Liver (tissue), 9 donors: ENCODE measurements around the gene PANK1. TPM values are rescaled to one million over a fixed set of nuclear protein-coding genes. Genes with fewer than 3 reads are reported as not detected.

Experiments used
- DNase-seq: peaks from one replicate; pipeline ENCODE4 v3.0.0-alpha.2; 2017; ENCODE audit warnings: low spot score
- H3K27ac ChIP-seq, 2 donors: one replicate each; pipeline ENCODE4 v1.7.0; 2013; ENCODE audit warnings: inconsistent platforms in 2 of 2, low read length in 2 of 2, control low read depth in 1 of 2, low read depth in 1 of 2, mild to moderate bottlenecking in 1 of 2
- H3K27me3 ChIP-seq, 4 donors: one replicate each; pipeline versions ENCODE4 v1.6.1 to v1.7.0; 2013; ENCODE audit warnings: low read length in 3 of 4, inconsistent platforms in 1 of 4, mild to moderate bottlenecking in 1 of 4, moderate library complexity in 1 of 4; ENCODE audit not compliant: control insufficient read depth in 4 of 4, insufficient read depth in 4 of 4
- H3K36me3 ChIP-seq, 4 donors: one replicate each; pipeline versions ENCODE4 v1.6.1 to v1.7.0; 2013; ENCODE audit warnings: low read length in 3 of 4, mild to moderate bottlenecking in 3 of 4, low read depth in 1 of 4, moderate library complexity in 1 of 4; ENCODE audit not compliant: control insufficient read depth in 4 of 4, insufficient read depth in 3 of 4
- H3K4me1 ChIP-seq, 4 donors: one replicate each; pipeline versions ENCODE4 v1.6.1 to v1.7.0; 2013; ENCODE audit warnings: low read length in 3 of 4, mild to moderate bottlenecking in 3 of 4, moderate library complexity in 1 of 4; ENCODE audit not compliant: control insufficient read depth in 4 of 4, insufficient read depth in 4 of 4
- H3K4me3 ChIP-seq, 3 donors: one replicate each; pipeline versions ENCODE4 v1.6.1 to v1.7.0; 2013; ENCODE audit warnings: low read length in 3 of 3, control low read depth in 1 of 3, low read depth in 1 of 3, mild to moderate bottlenecking in 1 of 3
- H3K9ac ChIP-seq, 2 donors: one replicate each; pipeline ENCODE4 v1.7.0; 2013; ENCODE audit warnings: low read length in 2 of 2, mild to moderate bottlenecking in 2 of 2, moderate library complexity in 2 of 2, control low read depth in 1 of 2, low read depth in 1 of 2
- H3K9me3 ChIP-seq, 4 donors: one replicate each; pipeline versions ENCODE4 v1.6.1 to v1.7.0; 2013; ENCODE audit warnings: low read length in 3 of 4; ENCODE audit not compliant: control insufficient read depth in 4 of 4
- ATF3 ChIP-seq: IDR thresholded peaks from 2 replicates; pipeline ENCODE4 v1.6.1; 2016; ENCODE audit warnings: antibody characterized with exemption
- CTCF ChIP-seq: fragments of 150-350 bp; IDR thresholded peaks from 2 replicates; pipeline ENCODE4 v1.5.1; 2017; ENCODE audit warnings: improper control_type of control experiment, low read depth, low read length; ENCODE audit not compliant: missing input control
- EGR1 ChIP-seq, 2 donors: IDR thresholded peaks; 2 replicates each; pipeline ENCODE4 v1.6.1; 2016 to 2018; ENCODE audit warnings: antibody characterized with exemption in 2 of 2, low read depth in 2 of 2
- FOXA1 ChIP-seq: IDR thresholded peaks from 2 replicates; pipeline ENCODE4 v1.6.1; 2016; ENCODE audit warnings: antibody characterized with exemption
- FOXA2 ChIP-seq: IDR thresholded peaks from 2 replicates; pipeline ENCODE4 v1.6.1; 2016; ENCODE audit warnings: antibody characterized with exemption
- GABPA ChIP-seq, 2 donors: IDR thresholded peaks in 1 of 2; conservative IDR thresholded peaks in 1 of 2; 2 replicates each; pipeline ENCODE4 v1.6.1; 2016; ENCODE audit warnings: antibody characterized with exemption in 2 of 2, mild to moderate bottlenecking in 1 of 2, moderate library complexity in 1 of 2
- HNF4A ChIP-seq, 2 donors: conservative IDR thresholded peaks; 2 replicates each; pipeline ENCODE4 v1.6.1; 2016; ENCODE audit warnings: antibody characterized with exemption in 2 of 2, mild to moderate bottlenecking in 2 of 2
- HNF4G ChIP-seq: IDR thresholded peaks from 2 replicates; pipeline ENCODE4 v1.6.1; 2016; ENCODE audit warnings: antibody characterized with exemption
- JUND ChIP-seq, 2 donors: IDR thresholded peaks; 2 replicates each; pipeline ENCODE4 v1.6.1; 2016; ENCODE audit warnings: antibody characterized with exemption in 2 of 2
- MAX ChIP-seq: IDR thresholded peaks from 2 replicates; pipeline ENCODE4 v1.6.1; 2016; ENCODE audit warnings: antibody characterized with exemption
- NR2F2 ChIP-seq: IDR thresholded peaks from 2 replicates; pipeline ENCODE4 v1.6.1; 2016; ENCODE audit warnings: antibody characterized with exemption
- RAD21 ChIP-seq, 2 donors: IDR thresholded peaks; 2 replicates each; pipeline ENCODE4 v1.6.1; 2016; ENCODE audit warnings: antibody characterized with exemption in 2 of 2, mild to moderate bottlenecking in 2 of 2
- REST ChIP-seq: IDR thresholded peaks from 2 replicates; pipeline ENCODE4 v1.6.1; 2016; ENCODE audit warnings: antibody characterized with exemption, mild to moderate bottlenecking
- RXRA ChIP-seq, 2 donors: IDR thresholded peaks; 2 replicates each; pipeline ENCODE4 v1.6.1; 2017 to 2018; ENCODE audit warnings: antibody characterized with exemption in 2 of 2, mild to moderate bottlenecking in 1 of 2
- SP1 ChIP-seq: IDR thresholded peaks from 2 replicates; pipeline ENCODE4 v1.6.1; 2018; ENCODE audit warnings: antibody characterized with exemption, mild to moderate bottlenecking
- TAF1 ChIP-seq: conservative IDR thresholded peaks from 2 replicates; pipeline ENCODE4 v1.6.1; 2016; ENCODE audit warnings: antibody characterized with exemption, mild to moderate bottlenecking
- YY1 ChIP-seq: IDR thresholded peaks from 2 replicates; pipeline ENCODE4 v1.6.1; 2016; ENCODE audit warnings: antibody characterized with exemption, mild to moderate bottlenecking
- ZBTB33 ChIP-seq: IDR thresholded peaks from 2 replicates; pipeline ENCODE4 v1.6.1; 2016; ENCODE audit warnings: antibody characterized with exemption
- WGBS: extraction: QIAGEN DNeasy Blood & Tissue Kit; methylation state at CpG from one replicate; pipeline ENCODE4 v1.1.7; 2013; 5-methylcytosine and 5-hydroxymethylcytosine counted together
- polyA plus RNA-seq, 2 donors: library from polyadenylated mRNA; stranded (reverse) in 1 of 2; unstranded in 1 of 2; fragments of 200-250 nt in 1 of 2; fragments of >200 nt in 1 of 2; fragmentation: Nextera tagmentation in 1 of 2; extraction: Ambion mirVana in 1 of 2; gene quantifications; one replicate each; pipeline versions ENCODE4 v1.2.1 to v1.2.3, GENCODE V29; 2013 to 2015
- total RNA-seq, 2 donors: library from RNA; depleted of rRNA; stranded (reverse); fragments of >200 nt; gene quantifications; one replicate each; pipeline ENCODE4 v1.2.3, GENCODE V29; 2014
- donor health status: healthy.
- donor health status: healthy.
- donor health status: healthy.
- donor health status: healthy.
- donor health status: healthy.

The PANK1 gene
- total and polyA plus RNA-seq, 4 donors = 30.0 to 105 (median 44.7) TPM

- H3K36me3 ChIP-seq = no peaks in the 10 kb centered on the region
- no peak overlapping the region for H3K9ac ChIP-seq
- H3K27me3 ChIP-seq = no peaks in the 10 kb centered on the region
- peaks cover 5 to 32% (median 18%) of the 10 kb centered on the region in 4 donors for H3K4me1 ChIP-seq
- TF ChIP-seq HNF4A (conservative IDR thresholded peaks at IDR 0.05) (no peak), JUND (IDR thresholded peaks at IDR 0.05) (no peak), FOXA2 (no peak), YY1 (no peak), NR2F2 (no peak), ZBTB33 (no peak), FOXA1 (no peak), GABPA (IDR thresholded peaks at IDR 0.05 in 1 of 2, conservative IDR thresholded peaks at IDR 0.05 in 1 of 2) (no peak), REST (no peak), EGR1 (IDR thresholded peaks at IDR 0.05; ENCODE audit: low read depth in 2 of 2) (no peak), RXRA (IDR thresholded peaks at IDR 0.05) (no peak), ATF3 (no peak), MAX (no peak), CTCF (no peak), TAF1 (no peak), HNF4G (no peak), RAD21 (IDR thresholded peaks at IDR 0.05) (no peak), SP1 (no peak)
- no peak overlapping the region for H3K4me3 ChIP-seq
- no peak overlapping the region for H3K27ac ChIP-seq
- H3K9me3 ChIP-seq = no peaks in the 10 kb centered on the region
- 66% methylated on average over 4 of the region's 4 CpGs for WGBS
- DNase-seq = no peak
Observed at GRCh38 chr10:89624020-89624419, 21.0 kb downstream of the PANK1 start.
